ENCODE measurements around the gene NELFB.

NELFB gene

GRCh38 chr9:137254624-137255447, at the start of gene NELFB:
Gene NELFB (plus strand): TSS chr9:137255327.
- peak; percentile 92 to 95 for DNase-seq

GRCh38 chr9:137206602-137207001, 48.5 kb upstream of the NELFB start:
- DNase-seq: no peak

DNA sequence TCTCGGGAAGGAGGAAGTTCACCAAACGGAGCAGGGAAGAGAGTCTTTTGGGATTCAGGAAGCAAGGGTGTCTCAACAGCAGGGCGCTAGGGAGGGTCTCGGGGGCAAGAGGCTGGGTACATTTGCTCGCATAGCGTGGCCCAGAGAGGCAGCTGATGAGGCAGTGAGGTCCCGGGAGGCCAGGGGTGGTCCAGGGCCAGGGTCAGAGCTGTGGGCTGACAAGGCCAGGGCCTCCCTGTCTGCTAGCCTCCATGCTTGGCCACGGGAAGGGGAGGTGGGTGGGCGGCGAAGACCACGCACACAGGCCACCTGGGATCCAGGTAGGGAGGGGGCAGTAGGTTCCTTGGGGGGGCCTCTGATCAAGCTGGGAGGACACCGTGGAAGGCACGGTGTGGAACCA, 43.6 kb upstream of the NELFB start:
- DNase-seq: no peak

DNA sequence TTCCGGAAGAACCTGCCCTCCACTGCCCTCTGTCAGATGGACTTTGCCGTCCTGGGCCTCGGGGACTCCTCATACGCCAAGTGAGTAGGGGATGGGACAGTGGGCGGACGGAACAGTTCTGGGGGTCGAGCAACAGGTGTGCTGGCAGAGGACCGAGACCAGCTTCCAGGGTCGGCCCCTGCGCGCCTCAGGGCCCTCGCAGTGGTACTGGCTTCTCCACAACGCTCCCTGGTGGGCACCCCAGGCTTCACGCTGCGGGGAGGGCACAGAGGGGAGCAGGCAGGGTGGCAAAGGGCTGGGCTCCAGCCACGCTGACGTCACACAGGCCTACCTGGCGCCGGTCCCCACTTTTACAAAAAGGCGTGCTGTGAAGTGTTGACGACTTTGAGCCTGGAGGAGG, 42.6 kb upstream of the NELFB start:
- no peak for DNase-seq

DNA sequence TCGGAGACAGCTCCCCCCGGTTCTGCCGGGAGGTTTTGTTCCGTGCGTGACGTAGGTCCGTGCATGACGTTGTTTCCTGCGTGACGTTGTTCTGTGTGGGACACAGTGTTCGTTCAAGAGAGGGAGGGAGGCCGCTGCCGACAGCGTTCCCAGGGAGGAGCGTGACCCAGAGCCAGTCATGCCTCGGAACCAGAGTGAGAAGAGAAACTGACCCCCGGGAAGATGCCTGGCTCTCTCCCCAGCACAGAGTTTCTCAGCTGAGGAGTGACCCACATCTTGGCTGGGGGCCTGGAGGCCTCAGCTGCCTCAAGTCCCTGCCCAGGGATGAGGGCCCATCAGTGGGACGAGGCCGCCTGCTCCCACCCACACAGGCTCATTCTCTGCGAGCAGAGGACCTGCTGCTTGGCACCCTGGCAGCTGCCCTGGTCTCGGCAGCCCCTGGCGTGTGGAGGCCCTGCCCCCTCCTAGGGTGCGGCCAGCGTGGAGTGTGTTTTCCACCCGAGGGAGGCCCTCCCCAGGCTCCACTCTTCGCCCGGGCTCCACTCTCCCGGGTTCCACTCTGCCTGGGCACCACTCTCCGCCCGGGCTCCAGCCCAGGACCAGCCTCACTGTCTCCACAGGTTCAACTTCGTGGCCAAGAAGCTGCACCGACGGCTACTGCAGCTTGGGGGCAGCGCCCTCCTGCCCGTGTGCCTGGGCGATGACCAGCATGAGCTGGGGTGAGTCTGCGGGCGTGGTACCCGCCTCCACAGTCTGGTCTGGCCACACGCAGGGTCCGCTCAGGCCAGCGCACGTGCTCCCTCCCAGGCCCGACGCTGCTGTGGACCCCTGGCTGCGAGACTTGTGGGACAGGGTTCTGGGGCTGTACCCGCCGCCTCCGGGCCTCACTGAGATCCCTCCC, 41.7 kb upstream of the NELFB start:
- DNase-seq: no peak

GRCh38 chr9:137214620-137215019, 40.5 kb upstream of the NELFB start:
- DNase-seq: no peak

GRCh38 chr9:137215196-137215986, 39.7 kb upstream of the NELFB start:
- no peak for DNase-seq

GRCh38 chr9:137216188-137216965, 38.8 kb upstream of the NELFB start:
- no peak for DNase-seq

DNA sequence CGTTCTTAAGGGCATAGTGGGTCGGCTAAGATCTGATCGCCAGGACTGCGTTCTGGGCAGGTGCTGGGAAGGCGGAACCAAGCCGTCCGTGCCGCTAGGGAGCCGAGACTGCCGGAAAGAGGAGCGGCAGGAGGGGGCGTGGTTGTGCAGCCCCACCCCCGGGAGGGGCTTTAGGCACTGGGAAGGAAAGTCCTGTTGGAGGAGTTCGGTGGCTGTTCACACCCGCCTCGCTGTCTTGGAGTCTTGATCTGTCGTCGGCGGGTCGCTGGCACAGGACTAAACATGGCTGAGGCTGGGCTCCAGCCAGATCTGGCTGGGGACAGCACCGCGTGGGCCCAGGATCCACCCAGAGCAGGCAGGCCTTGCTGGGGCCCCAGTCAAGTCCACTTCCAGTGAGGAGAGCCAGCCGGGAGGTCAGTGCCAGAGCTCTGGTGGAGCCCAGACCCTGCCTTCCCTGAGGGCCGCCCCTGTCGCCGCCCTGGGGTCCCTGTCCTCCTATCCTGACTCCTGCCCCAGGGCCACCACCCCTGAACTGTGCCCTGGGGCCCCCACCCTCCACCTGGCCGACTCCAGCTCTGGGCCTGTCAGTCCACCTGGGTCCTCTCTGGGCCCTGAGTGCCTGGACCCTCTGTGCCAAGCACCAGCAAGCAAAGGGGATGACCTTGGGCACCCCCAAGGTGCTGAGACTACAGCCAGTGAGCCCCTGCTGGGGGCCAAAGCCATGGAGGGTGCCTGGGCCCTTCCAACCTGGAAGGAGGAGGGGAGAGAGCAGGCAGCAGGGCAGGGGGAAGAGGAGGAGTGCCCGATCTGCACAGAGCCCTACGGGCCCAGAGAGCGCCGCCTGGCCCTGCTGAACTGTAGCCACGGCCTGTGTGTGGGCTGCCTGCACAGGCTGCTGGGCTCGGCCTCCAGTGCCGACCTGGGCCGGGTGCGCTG, 37.6 kb upstream of the NELFB start:
- DNase-seq: no peak

GRCh38 chr9:137218212-137218753, 36.8 kb upstream of the NELFB start:
- DNase-seq: no peak

GRCh38 chr9:137218754-137219271, 36.3 kb upstream of the NELFB start:
- no peak for DNase-seq

- DNase-seq: no peak
These were observed 35.3 kb upstream of the NELFB start for GRCh38 chr9:137219757-137220316.

- no peak for DNase-seq
These were observed 34.6 kb upstream of the NELFB start for GRCh38 chr9:137220317-137221094.

- DNase-seq: no peak
These were observed 34.0 kb upstream of the NELFB start for GRCh38 chr9:137221095-137221505.

DNA sequence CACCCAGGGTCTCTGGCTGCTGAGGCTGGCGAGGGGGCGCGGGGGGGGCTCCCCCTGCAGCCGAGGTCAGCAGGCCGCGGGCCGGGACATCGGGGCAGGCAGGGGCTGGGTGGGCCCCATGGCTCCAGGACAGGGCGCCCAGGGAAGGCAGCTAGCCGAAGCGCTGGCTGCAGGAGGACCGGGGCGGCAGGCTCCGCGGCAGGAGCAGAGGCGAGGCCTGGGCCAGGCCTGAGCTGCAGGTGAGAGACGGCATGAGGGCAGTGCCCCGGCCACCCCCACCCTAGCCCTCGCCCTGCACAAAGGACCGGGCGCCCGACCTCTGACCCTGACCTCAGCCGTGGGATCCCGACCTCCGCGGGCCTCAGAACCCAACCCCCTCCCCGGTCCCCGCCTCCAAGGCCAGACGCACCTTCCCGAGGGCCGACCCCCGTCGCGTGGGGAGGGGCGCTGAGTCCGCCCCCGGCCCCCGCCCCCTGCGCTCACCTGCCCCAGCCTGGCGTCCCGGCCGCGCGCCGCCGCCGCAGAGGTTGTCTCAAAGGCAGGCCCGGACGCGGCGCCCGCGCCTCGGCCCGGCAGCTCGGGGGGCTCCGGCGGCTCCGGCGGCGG, 33.5 kb upstream of the NELFB start:
- peak in 1 of 2 donors; percentile 28 for DNase-seq

DNA sequence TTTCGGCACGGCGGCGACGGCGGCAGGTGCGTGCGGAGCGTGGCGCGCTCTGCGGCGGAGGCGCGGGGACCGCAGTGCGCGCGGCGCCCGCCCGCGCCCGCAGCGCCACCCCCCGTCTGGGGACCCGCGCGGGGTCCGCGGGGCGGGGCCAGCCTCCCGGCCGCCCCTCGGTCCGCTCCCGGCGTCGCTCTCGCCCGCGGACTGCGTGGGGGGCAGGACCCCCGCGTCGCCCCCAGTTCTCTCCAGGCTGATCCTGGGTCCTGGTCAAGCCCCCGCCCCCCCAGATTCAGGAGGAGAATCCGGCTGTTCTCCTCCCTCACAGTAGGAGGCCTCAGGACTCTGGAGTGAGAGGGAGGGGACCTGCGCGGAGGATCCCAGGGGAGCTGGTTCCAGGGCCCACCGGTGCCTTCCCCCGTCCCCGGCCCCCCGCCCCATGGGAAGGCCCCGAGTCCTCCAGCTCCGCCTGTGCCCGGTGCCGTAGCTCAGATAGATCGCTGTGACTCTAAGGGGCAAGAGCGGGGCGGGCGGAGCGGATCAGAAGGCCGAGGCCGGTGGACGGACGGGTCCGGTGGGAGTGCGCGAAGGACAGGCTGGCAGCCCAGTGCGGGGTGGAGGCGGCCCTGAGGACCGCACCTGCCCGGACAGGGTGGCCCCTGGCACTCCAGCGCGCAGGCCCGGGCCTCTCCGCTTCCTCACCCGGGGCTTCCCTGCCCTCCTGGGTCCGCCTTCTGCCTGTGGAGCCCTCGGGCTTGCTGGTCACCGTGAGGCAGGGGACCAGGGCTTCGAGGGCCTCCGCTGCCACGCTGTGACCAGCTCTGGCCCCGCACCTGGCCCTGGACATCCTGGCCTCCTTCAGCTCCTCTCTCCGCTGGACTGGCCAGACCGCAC, 32.7 kb upstream of the NELFB start, which contains the start of gene RNF208:
TSS of gene RNF208 (minus strand) at position 51 of the 888 bp plus-strand sequence. CDS start 1,028 bp downstream, outside the sequence.
- peak in 1 of 2 donors; percentile 8 for DNase-seq
